ENCODE data around the gene CCDC43. TPM values are rescaled to one million over a fixed set of nuclear protein-coding genes. Genes with fewer than 3 reads are reported as not detected.

CCDC43 gene
- total RNA-seq, 4 donors from 2014 or later = 12.9 to 20.7 (median 14.0) TPM

DNA sequence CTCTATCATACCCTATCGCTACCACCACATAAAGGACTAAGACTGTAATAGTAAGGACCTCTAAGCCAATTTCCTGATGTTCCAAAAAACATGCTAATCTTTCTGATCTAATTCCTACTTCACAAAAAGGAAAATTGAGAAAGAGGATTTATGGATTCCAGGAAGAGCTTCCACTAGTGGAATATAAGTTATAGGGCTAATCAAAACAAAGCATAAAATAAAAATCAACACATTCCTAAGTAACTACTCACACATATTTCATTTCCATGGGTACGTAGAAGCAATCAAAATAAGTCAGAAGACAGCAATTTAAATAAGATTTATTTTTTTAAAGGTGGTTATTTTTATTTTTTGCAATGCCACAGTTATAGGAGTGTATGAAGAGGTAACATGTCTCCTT, 12.4 kb downstream of the CCDC43 start:
- TF ChIP-seq, protein P1, sequence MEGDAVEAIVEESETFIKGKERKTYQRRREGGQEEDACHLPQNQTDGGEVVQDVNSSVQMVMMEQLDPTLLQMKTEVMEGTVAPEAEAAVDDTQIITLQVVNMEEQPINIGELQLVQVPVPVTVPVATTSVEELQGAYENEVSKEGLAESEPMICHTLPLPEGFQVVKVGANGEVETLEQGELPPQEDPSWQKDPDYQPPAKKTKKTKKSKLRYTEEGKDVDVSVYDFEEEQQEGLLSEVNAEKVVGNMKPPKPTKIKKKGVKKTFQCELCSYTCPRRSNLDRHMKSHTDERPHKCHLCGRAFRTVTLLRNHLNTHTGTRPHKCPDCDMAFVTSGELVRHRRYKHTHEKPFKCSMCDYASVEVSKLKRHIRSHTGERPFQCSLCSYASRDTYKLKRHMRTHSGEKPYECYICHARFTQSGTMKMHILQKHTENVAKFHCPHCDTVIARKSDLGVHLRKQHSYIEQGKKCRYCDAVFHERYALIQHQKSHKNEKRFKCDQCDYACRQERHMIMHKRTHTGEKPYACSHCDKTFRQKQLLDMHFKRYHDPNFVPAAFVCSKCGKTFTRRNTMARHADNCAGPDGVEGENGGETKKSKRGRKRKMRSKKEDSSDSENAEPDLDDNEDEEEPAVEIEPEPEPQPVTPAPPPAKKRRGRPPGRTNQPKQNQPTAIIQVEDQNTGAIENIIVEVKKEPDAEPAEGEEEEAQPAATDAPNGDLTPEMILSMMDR (IDR thresholded peaks at IDR 0.05; ENCODE audit: low read depth) = no peak

DNA sequence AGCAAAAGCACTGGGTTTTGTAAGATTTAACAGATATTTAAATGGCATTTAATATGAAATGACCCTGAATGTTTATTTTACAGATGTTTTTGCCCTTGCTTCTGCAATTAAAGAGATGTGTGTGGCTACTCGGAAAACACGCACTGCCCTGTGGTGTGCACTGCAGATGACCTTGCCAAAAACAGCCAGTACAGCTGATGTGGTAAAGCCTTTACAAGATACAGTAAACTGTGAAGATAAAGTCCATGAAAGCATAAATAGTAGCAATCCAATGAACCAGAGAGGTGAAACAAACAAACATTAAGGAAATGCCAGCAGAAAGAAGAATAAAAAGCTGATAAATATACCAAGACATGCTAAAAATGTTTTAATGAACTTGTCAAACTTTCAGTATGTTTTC, 15.7 kb downstream of the CCDC43 start:
- TF ChIP-seq, protein P1 (IDR thresholded peaks at IDR 0.05; ENCODE audit: low read depth) = no peak

DNA sequence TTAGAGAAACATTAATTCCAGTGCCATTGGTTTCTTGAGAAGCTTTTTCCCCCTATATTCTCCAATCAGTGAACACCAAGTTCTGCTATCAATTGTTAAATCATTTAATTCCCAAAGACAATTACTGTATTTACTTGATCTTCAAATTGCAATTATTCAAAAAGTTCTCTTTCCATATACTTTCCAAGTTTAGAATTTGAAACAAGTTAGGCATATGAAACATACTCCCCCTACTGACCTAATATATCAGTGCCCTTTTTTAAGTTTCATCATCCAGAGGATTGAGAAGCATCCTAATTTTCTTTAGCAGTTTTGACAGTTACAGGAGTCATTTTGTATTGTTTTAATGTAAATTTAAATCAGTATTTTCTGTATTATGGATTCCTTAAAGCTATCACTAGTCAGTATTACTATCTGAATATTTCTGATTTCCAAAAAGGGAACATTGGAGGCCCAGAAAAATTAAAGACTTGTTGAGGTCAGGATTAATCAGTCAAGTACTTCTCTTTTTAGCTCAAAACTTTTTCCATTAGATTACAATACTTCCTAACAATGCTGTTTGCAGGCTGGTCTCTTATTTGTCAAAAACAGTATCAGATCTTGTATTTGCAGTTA, 17.0 kb downstream of the CCDC43 start:
- TF ChIP-seq, protein P1 (IDR thresholded peaks at IDR 0.05; ENCODE audit: low read depth) = no peak

DNA sequence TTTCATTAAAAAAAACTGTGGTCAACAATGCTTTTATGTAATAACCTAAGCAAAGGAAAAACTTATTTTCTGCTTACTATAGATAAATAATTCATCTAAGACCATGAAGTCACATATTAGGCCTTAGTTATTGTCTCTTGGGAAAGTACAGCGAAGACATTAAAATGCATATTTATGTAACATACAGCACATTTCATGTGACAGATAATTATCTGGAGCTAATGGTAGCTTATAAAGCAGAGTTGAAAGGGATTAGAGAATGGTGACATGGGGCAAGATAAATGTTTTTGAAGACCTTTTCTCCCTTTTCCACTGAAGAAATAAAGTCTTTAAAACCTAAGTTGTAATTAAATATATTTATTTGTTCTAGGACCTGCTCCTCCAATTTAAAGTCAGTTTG, 23.6 kb downstream of the CCDC43 start:
- TF ChIP-seq, protein P1 (IDR thresholded peaks at IDR 0.05; ENCODE audit: low read depth) = no peak

DNA sequence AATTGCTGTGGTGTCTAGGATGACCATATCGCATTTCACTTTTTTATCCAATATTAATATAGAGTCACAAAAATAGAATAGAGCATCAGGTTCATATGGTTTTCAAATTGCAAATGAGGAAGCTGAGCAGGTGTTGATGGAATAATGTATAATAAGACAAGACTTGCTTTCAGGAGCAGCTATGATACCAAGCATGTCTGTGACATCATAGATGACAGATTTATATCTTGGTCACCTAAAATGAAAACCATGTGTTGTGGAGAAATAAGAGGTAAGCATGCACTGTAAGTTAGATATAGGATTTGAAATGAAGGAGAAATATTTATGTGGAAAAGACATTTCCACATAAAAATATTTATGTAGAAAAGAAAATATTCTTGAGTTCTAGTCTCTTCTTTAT, 24.7 kb downstream of the CCDC43 start:
- TF ChIP-seq, protein P1 (IDR thresholded peaks at IDR 0.05; ENCODE audit: low read depth) = no peak

DNA sequence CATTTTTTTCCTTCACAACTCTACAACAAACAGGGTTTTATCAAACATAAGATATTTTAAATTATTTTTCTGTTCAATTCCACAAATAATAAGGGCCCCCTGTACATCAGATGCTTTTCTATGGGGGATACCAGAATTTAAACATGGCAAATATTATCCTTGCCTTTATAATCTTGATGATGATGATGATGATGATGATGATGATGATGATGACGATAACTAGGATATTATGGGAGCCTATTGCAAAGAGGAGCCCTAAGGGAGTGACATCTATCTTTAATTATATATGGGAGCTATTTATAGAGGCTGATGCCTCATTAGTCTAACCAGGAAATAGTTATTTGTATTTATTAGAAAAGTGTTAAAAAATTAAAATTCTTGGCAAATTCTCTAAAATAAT, 26.5 kb downstream of the CCDC43 start:
- TF ChIP-seq, protein P1 (IDR thresholded peaks at IDR 0.05; ENCODE audit: low read depth) = no peak

DNA sequence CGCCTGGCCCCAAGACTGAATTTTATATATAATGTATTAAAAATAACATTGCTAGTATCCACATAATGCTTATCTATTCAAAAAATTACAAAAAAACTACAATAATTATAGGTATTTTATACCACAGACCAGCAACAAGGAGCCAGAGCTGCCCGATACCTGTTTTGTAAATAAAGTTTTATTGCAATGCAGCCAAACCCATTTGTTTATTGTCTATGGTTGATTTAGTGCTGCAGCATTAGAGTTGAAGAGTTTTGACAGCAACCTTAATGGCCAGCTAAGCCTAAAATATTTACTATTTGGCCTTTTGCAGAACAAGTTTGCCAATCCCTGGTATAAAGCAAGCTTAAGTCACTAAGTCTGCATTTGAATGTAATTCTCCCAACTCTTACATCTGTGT, 27.7 kb downstream of the CCDC43 start:
- TF ChIP-seq, protein P1 (IDR thresholded peaks at IDR 0.05; ENCODE audit: low read depth) = no peak
